GM23248 (cell line): Measurements from ENCODE around the gene GRID2IP.

Experiments
- EZH2 ChIP-seq: fragments of 200-600 bp; sonication (generic); IDR thresholded peaks from 2 replicates; pipeline ENCODE4 v1.6.1; 2018; ENCODE audit warnings: antibody characterized with exemption, mild to moderate bottlenecking; ENCODE audit not compliant: insufficient read depth, poor library complexity, severe bottlenecking
- EZH2phosphoT487 ChIP-seq: fragments of 200-600 bp; sonication (generic); IDR thresholded peaks from 2 replicates; pipeline ENCODE4 v1.6.1; 2018; ENCODE audit warnings: antibody characterized with exemption, moderate library complexity, mild to moderate bottlenecking, low read depth; ENCODE audit not compliant: insufficient read depth

DNA sequence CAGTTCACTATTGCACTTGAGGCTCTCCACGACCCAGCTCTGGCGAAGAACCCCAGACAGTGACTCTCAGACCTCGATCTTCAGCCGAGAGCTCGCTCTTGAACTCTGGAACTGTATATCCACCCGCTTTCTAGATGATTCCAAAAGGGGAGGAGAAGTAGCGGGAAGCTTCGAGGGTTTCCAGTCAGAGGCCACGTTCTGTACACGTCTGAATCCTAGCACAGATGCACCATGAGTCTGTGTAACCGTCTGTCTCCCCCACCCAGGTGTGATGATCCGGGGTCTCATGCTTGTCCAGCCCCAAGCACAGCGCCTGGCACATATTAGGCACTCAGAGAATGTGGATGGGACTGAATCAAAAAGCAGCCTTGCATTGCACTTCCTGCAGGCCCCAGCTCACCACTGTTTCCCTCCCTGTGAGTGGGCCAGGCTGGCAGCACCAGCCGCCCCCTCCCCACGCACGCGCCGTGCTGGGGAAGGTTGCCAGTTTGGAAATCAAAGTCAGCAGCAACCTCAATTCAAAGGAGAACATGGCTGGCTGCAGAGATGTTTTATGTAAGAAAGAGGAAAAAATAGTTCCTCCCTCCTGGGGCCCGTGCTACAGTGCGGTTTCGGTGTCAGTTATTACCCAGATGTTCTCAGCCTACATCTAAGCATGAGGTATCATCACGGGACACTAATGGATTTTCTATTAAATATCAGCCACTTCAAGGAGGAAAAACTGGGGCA is 5.7 kb downstream of the GRID2IP start:
- TF ChIP-seq EZH2 (no peak), EZH2phosphoT487 (no peak)
